Astrocyte (in vitro differentiated cells and primary cell): Measurements from ENCODE around the gene DYNC2I2.

ENCODE experiments used
- CTCF ChIP-seq: IDR thresholded peaks from 2 replicates; pipeline ENCODE4 v1.5.1; 2011; ENCODE audit warnings: low read depth, mild to moderate bottlenecking, inconsistent platforms, low read length, moderate library complexity; ENCODE audit not compliant: insufficient read depth
- EZH2 ChIP-seq: IDR thresholded peaks from 2 replicates; pipeline ENCODE4 v1.6.1; 2012; ENCODE audit warnings: mild to moderate bottlenecking, low read length, inconsistent platforms; ENCODE audit not compliant: insufficient read depth

- TF ChIP-seq CTCF (no peak), EZH2 (no peak)
Observed at GRCh38 chr9:128677794-128678193, 21.1 kb upstream of the DYNC2I2 start.
